HepG2 (cell line): ENCODE results near the gene RPLP2. TPM values are rescaled to one million over a fixed set of nuclear protein-coding genes. Genes with fewer than 3 reads are reported as not detected.

Experiments
- ARID3A ChIP-seq: IDR thresholded peaks from 2 replicates; pipeline ENCODE4 v1.6.1; 2012; ENCODE audit warnings: low read depth, low read length, improper control_type of control experiment
- CSRNP1 ChIP-seq: sonication (generic); formaldehyde crosslinking; IDR thresholded peaks from 2 replicates; pipeline ENCODE4 v1.8.1; 2023; ENCODE audit warnings: mild to moderate bottlenecking, missing genetic modification reagents
- HMG20B ChIP-seq: conservative IDR thresholded peaks from 2 replicates; pipeline ENCODE4 v1.6.1; 2016; ENCODE audit warnings: missing genetic modification reagents, missing compliant biosample characterization
- HNF1B ChIP-seq: sonication (generic); formaldehyde crosslinking; IDR thresholded peaks from 2 replicates; pipeline ENCODE4 v1.5.1; 2020; ENCODE audit warnings: mild to moderate bottlenecking, moderate library complexity, missing genetic modification reagents
- ZBTB40 ChIP-seq, 2 experiments: fragments of 450-650 bp in 1 of 2; sonication (generic) in 1 of 2; formaldehyde crosslinking in 1 of 2; IDR thresholded peaks; 2 replicates each; pipeline versions ENCODE4 v1.6.1 to v1.8.0; 2016 to 2022; ENCODE audit warnings: antibody characterized with exemption in 1 of 2, mild to moderate bottlenecking in 1 of 2, missing genetic modification reagents in 1 of 2
- ZNF224 ChIP-seq: sonication (generic); formaldehyde crosslinking; IDR thresholded peaks from 2 replicates; pipeline ENCODE4 v1.5.0; 2020; ENCODE audit warnings: mild to moderate bottlenecking, missing genetic modification reagents
- ZNF275 ChIP-seq: sonication (generic); formaldehyde crosslinking; IDR thresholded peaks from 2 replicates; pipeline ENCODE4 v1.8.0; 2022; ENCODE audit warnings: missing genetic modification reagents, mild to moderate bottlenecking, inconsistent platforms, borderline replicate concordance
- ZNF770 ChIP-seq: sonication (generic); formaldehyde crosslinking; IDR thresholded peaks from 2 replicates; pipeline ENCODE4 v1.5.0; 2020; ENCODE audit warnings: mild to moderate bottlenecking, missing genetic modification reagents
- polyA plus RNA-seq, 8 experiments: library from polyadenylated mRNA; depleted of rRNA in 3 of 8; stranded (reverse) in 7 of 8; unstranded in 1 of 8; fragments of >200 nt; fragmentation: Illumina TruSeq in 4 of 8; extraction: Trizol in 4 of 8; gene quantifications; 2 replicates each; pipeline versions ENCODE4 v1.2.1 to v1.2.3, GENCODE V29; 2011 to 2016; ENCODE audit warnings: low read depth in 4 of 8, missing spikeins in 1 of 8, mixed read lengths in 1 of 8; ENCODE audit not compliant: insufficient read depth in 1 of 8
- total RNA-seq, 5 experiments: library from RNA; depleted of rRNA; stranded (reverse); fragments of >200 nt; fragmentation: Illumina TruSeq; extraction: Trizol; gene quantifications; 2 replicates each; pipeline ENCODE4 v1.2.3, GENCODE V29; 2016; ENCODE audit warnings: low read depth in 1 of 5

The RPLP2 gene
- total and polyA plus RNA-seq, 2 of the 13 experiments (the other 11 are each of a cell fraction or from before 2014, with no cell fraction given), result 978 to 2,106 TPM

- TF ChIP-seq HNF1B (CRISPR knock-in tag) (peak; percentile 83), ARID3A (no peak), HMG20B (peak; percentile 45; the same call in 1 of the 2 replicates), ZNF224 (CRISPR knock-in tag) (0 out of 2 replicates have a peak, but pooled peaks have one; percentile 36), ZBTB40 (IDR thresholded peaks at IDR 0.05) (no peak), ZBTB40 (CRISPR knock-in tag; IDR thresholded peaks at IDR 0.05) (peak; percentile 64; the same call in 1 of the 2 replicates), CSRNP1 (CRISPR knock-in tag) (no peak), ZNF770 (peak; percentile 39; the same call in 1 of the 2 replicates), ZNF275 (CRISPR knock-in tag) (0 out of 2 replicates have a peak, but pooled peaks have one; percentile 67)
Measured at GRCh38 chr11:827146-827896, 17.6 kb downstream of the RPLP2 start (continued).
